PC-3 (cell line): ENCODE results near the gene RFXANK. TPM values are rescaled to one million over a fixed set of nuclear protein-coding genes. Genes with fewer than 3 reads are reported as not detected.

ENCODE experiments used
- ATAC-seq: fragments of 200-7000 bp; cut with Tn5 transposase; 2 replicates; pipeline ENCODE4 v1.9.1; 2020; ENCODE audit warnings: mild to moderate bottlenecking, moderate library complexity
- BruUV-seq: library from RNA; stranded (reverse); fragments of 400-500 nt; replicated peaks from 2 replicates; lab custom pipeline; 2021; lab: Mats Ljungman, UMichigan
- CTCF ChIA-PET: fragments of 300-600 bp; sonication (Branson Sonifier 250); formaldehyde crosslinking; loops from one replicate; lab custom pipeline; 2022; ENCODE audit warnings: antibody characterized with exemption; lab: Charles Lee
- POLR2A ChIA-PET: fragments of 300-600 bp; sonication (Branson Sonifier 250); formaldehyde crosslinking; loops from one replicate; lab custom pipeline; 2022; ENCODE audit warnings: antibody characterized with exemption; ENCODE audit not compliant: unreplicated experiment; lab: Charles Lee
- DNase-seq: peaks from one replicate; pipeline ENCODE4 v3.0.0-alpha.2; 2015
- H2AFZ ChIP-seq: fragments of 300-600 bp; sonication (generic); 2 replicates; pipeline ENCODE4 v1.6.0; 2016; ENCODE audit warnings: antibody characterized with exemption, low read length
- H3F3A ChIP-seq: fragments of 300-600 bp; sonication (generic); one replicate; pipeline ENCODE4 v1.6.0; 2017; ENCODE audit warnings: antibody characterized with exemption, low read length, control low read depth, mild to moderate bottlenecking; ENCODE audit not compliant: unreplicated experiment
- H3K27ac ChIP-seq: fragments of 300-600 bp; sonication (generic); 2 replicates; pipeline ENCODE4 v1.5.1; 2016; ENCODE audit warnings: mild to moderate bottlenecking, low read length
- H3K27me3 ChIP-seq: fragments of 300-600 bp; sonication (generic); 2 replicates; pipeline ENCODE4 v1.6.1; 2016; ENCODE audit warnings: low read length, mixed read lengths
- H3K36me3 ChIP-seq: fragments of 300-600 bp; sonication (generic); 2 replicates; pipeline ENCODE4 v1.6.1; 2016; ENCODE audit warnings: low read depth, mixed run types, low read length, mixed read lengths
- H3K4me1 ChIP-seq: fragments of 300-600 bp; sonication (generic); 2 replicates; pipeline ENCODE4 v1.5.1; 2016; ENCODE audit warnings: low read length; ENCODE audit not compliant: insufficient read depth
- H3K4me2 ChIP-seq: fragments of 300-600 bp; sonication (generic); 2 replicates; pipeline ENCODE4 v1.6.0; 2016; ENCODE audit warnings: low read length
- H3K4me3 ChIP-seq: fragments of 300-600 bp; sonication (generic); 2 replicates; pipeline ENCODE4 v1.5.1; 2016; ENCODE audit warnings: mild to moderate bottlenecking, low read length, mixed read lengths
- H3K79me2 ChIP-seq: fragments of 300-600 bp; sonication (generic); 2 replicates; pipeline ENCODE4 v1.6.1; 2017; ENCODE audit warnings: low read length, mixed read lengths
- H3K9ac ChIP-seq: fragments of 300-600 bp; sonication (generic); 2 replicates; pipeline ENCODE4 v1.6.0; 2016; ENCODE audit warnings: mild to moderate bottlenecking, low read length
- H3K9me2 ChIP-seq: fragments of 300-600 bp; sonication (generic); replicated peaks from 2 replicates; pipeline ENCODE4 v1.6.1; 2016; ENCODE audit warnings: mixed run types, low read length, mixed read lengths
- H3K9me3 ChIP-seq: fragments of 300-600 bp; sonication (generic); 2 replicates; pipeline ENCODE4 v1.6.1; 2016; ENCODE audit warnings: low read length, mixed read lengths
- H4K20me1 ChIP-seq: fragments of 300-600 bp; sonication (generic); 2 replicates; pipeline ENCODE4 v1.6.1; 2016; ENCODE audit warnings: low read length, mixed read lengths
- CTCF ChIP-seq: fragments of 300-600 bp; sonication (generic); conservative IDR thresholded peaks from 2 replicates; pipeline ENCODE4 v1.5.1; 2017; ENCODE audit warnings: antibody characterized with exemption, low read depth, mild to moderate bottlenecking, low read length
- EZH2 ChIP-seq: fragments of 300-600 bp; sonication (generic); IDR thresholded peaks from one replicate; pipeline ENCODE4 v1.6.1; 2017; ENCODE audit warnings: antibody characterized with exemption, mild to moderate bottlenecking, low read length; ENCODE audit not compliant: unreplicated experiment
- EZH2phosphoT487 ChIP-seq: fragments of 300-600 bp; sonication (generic); IDR thresholded peaks from 2 replicates; pipeline ENCODE4 v1.6.1; 2018; ENCODE audit warnings: mild to moderate bottlenecking, antibody characterized with exemption, low read length, borderline replicate concordance
- intact Hi-C: fragments of 100-400 bp; cut with micrococcal nuclease; formaldehyde crosslinking; loops from 2 replicates; pipeline ENCODE4 v1.9.0; 2023
- total RNA-seq: library from RNA; depleted of rRNA; stranded (reverse); fragments of >200 nt; gene quantifications from 2 replicates; pipeline ENCODE4 v1.2.3, GENCODE V29; 2014

Gene RFXANK
- total RNA-seq, 1 experiment from 2014 or later: 88.5 TPM

GRCh38 chr19:19145281-19145680, 46.8 kb upstream of the RFXANK start:
- DNase-seq (no peak), ATAC-seq (no peak)
- no peak overlapping the region for H2AFZ ChIP-seq
- no peak overlapping the region for H3K4me3 ChIP-seq
- H4K20me1 ChIP-seq: no peaks in the 10 kb centered on the region
- no peak overlapping the region for H3K4me2 ChIP-seq
- H3F3A ChIP-seq: no peaks in the 10 kb centered on the region
- BruUV-seq: no TSS peak
- no peaks in the 10 kb centered on the region for H3K27me3 ChIP-seq
- H3K27ac ChIP-seq: no peak overlapping the region
- peaks cover 3% of the 10 kb centered on the region for H3K36me3 ChIP-seq
- intact Hi-C loops: no loop called here
- POLR2A ChIA-PET: no interaction called here
- H3K9me3 ChIP-seq: no peaks in the 10 kb centered on the region
- H3K9ac ChIP-seq: no peak overlapping the region
- H3K79me2 ChIP-seq: no peaks in the 10 kb centered on the region
- no peaks in the 10 kb centered on the region for H3K9me2 ChIP-seq
- TF ChIP-seq EZH2phosphoT487: no peak
- TF ChIP-seq CTCF: no peak
- no peak for TF ChIP-seq EZH2
- no peaks in the 10 kb centered on the region for H3K4me1 ChIP-seq
- CTCF ChIA-PET: no interaction called here

- H3K4me3 ChIP-seq: no peak overlapping the region
- no peaks in the 10 kb centered on the region for H3F3A ChIP-seq
- H3K9me3 ChIP-seq: no peaks in the 10 kb centered on the region
- peaks cover 3% of the 10 kb centered on the region for H3K36me3 ChIP-seq
- CTCF ChIA-PET: no interaction called here
- no peaks in the 10 kb centered on the region for H3K9me2 ChIP-seq
- H3K79me2 ChIP-seq: no peaks in the 10 kb centered on the region
- no peak overlapping the region for H3K27ac ChIP-seq
- H3K4me1 ChIP-seq: no peaks in the 10 kb centered on the region
- no peaks in the 10 kb centered on the region for H4K20me1 ChIP-seq
- TF ChIP-seq EZH2phosphoT487: no peak
- peak; percentile 81 for TF ChIP-seq CTCF
- no peak overlapping the region for H3K9ac ChIP-seq
- intact Hi-C loops: no loop called here
- POLR2A ChIA-PET: no interaction called here
- H3K4me2 ChIP-seq: no peak overlapping the region
- peak; percentile 66 for ATAC-seq
- DNase-seq: peak; percentile 65
- BruUV-seq: no TSS peak
- H2AFZ ChIP-seq: no peak overlapping the region
- H3K27me3 ChIP-seq: no peaks in the 10 kb centered on the region
These were observed 46.1 kb upstream of the RFXANK start for GRCh38 chr19:19145684-19146608.

GRCh38 chr19:19146865-19147264, 45.2 kb upstream of the RFXANK start:
- intact Hi-C loops: no loop called here
- no peaks in the 10 kb centered on the region for H3F3A ChIP-seq
- ChIA-PET CTCF (no interaction called here), POLR2A (no interaction called here)
- no TSS peak for BruUV-seq
- H3K27ac ChIP-seq: no peak overlapping the region
- H2AFZ ChIP-seq: no peak overlapping the region
- H3K4me1 ChIP-seq: no peaks in the 10 kb centered on the region
- ATAC-seq (no peak), DNase-seq (no peak)
- no peak overlapping the region for H3K4me3 ChIP-seq
- H3K4me2 ChIP-seq: no peak overlapping the region
- no peaks in the 10 kb centered on the region for H3K27me3 ChIP-seq
- no peaks in the 10 kb centered on the region for H3K79me2 ChIP-seq
- H4K20me1 ChIP-seq: no peaks in the 10 kb centered on the region
- H3K9me2 ChIP-seq: no peaks in the 10 kb centered on the region
- no peak for TF ChIP-seq EZH2
- no peak for TF ChIP-seq EZH2phosphoT487
- no peak for TF ChIP-seq CTCF
- H3K9ac ChIP-seq: no peak overlapping the region
- peaks cover 3% of the 10 kb centered on the region for H3K36me3 ChIP-seq
- no peaks in the 10 kb centered on the region for H3K9me3 ChIP-seq
